ENCODE measurements around the gene ZNG1F.
"Not testable (repeated sequence)": the region's sequence is repeated elsewhere in the genome, so short reads cannot be mapped to it uniquely, and the experiment has no call there.

ZNG1F gene

DNA sequence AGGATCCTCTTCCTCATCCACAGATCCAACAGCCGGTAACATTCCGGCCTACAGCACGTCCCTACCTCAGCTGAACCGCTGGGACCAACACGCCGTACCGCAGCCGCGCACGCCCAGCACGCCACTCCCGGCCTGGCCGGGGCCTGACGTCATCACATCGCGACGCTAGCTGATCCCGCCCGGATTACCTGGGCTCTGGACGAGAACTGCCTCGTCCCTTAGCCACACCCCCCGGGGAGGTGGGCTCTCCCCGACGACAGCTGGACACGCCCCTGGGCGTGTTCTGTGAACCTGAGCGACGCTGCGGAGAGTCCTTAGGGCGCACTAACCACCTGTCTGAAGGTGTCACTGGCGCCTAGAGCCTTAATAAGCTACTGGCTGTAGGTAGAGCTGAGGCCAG, at the start of gene ZNG1F:
ZNG1F (minus strand) TSS at position 101 of the 400 bp plus-strand sequence; CDS start at position 42, 59 bp downstream.
- DNase-seq: not testable (repeated sequence)

DNA sequence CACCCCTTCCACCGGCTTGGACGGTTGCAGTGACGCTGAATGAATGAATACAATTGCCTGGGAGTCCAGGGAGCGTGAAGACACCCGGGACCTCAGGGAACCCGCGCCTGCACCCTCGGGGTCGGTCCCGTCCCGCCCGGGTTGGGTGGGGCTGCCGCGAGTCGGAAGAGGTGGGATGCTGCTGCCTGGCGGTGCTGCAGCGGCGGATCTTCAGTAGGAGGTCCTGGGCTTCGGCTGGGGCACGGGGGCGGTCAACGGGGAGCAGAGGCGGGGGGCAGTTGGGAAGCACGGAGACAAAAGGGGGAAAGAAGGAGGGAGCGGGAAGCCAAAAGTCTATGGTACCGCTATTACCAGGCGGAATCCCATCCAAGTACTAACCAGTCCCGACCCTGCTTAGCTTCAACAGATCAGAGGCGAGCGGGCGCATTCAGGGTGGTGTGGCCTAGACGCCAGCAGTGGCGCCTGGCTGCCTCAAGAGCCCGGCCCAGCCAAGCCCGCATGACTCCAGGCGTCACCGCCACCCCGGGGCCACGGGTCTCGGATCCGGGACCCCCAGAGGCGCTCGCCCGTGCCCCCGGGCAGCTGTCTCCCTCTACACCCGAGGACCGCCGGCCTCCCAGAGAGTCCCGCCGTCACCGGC, 48.1 kb upstream of the ZNG1F start:
- not testable (repeated sequence) for DNase-seq

DNA sequence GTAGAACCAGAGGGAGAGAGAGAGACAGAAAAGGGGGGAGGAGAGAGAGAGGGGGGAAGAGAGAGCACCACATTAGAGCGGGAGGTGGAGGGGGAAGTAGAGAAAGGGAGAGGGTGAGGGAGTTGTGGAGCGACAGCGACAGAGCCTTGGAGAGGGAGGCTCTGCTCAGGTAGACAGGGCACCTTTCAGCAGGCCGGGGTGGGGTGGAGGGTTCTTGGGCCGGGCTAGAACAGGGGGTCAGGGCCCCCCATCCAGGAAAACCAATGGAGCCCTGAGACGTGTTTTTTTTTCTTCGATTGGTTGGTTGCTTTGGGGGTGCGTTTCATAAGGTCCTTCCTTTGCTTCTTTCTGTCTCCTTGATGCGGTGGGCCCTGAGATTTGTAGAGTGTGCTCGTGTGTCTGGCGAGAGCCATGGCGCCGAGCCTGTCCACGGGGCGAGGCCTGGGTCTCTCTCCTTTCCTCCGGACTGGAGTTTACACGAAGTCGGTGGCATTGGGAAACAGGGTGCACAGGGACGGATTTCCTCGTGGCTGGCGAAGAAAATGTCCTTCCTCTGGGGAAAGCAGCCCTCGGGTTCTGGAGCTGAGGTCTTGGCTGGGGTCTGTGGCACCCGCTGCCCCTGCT, 47.5 kb upstream of the ZNG1F start:
- not testable (repeated sequence) for DNase-seq

DNA sequence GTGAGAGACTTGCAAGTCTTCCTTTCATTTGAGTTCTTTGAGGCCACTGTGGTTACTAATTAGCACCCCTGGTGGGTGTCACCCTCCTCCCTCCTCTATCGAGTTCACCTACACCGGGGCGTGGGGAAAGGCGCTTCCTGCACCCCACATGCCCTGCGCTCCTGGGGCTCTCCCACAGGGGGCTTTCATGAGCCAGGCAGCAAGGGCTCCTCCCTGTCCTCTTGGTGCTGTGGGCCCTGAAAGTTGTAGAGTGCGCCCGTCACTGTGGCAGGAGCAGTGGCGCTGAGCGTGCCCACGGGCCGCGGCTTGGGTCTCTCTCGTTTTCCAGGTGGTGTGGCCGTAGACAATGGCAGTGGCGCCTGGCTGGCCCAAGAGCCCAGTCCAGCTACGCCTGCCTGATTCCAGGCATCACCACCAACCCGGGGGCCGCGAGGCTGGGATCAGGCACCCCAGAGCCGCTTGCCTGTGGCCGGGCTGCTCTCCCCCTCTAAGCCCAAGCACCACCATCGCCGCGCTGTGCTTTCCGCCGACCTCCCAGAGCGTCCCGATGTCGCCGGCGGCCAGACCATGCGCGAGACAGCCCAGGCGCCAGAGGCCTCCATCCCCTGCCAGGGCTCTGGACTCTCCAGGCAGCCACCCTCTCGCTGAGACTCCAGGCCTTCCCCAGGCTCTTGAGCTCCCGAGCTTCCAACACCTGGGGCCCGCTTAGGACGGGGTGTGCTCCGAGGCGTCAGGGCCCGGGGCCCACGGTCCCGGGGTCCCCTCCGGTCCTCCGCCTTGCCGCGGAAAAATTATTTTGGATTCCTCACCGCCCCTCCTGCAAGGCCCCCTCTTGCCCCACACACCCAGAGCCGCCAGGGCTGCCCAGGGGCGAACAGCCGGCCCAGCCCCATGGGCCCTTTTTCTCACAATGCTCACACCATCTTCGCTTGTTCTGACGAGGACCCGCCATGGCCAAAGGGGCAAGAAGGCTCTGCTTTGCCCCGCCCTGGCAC, 46.0 kb upstream of the ZNG1F start:
- not testable (repeated sequence) for DNase-seq

DNA sequence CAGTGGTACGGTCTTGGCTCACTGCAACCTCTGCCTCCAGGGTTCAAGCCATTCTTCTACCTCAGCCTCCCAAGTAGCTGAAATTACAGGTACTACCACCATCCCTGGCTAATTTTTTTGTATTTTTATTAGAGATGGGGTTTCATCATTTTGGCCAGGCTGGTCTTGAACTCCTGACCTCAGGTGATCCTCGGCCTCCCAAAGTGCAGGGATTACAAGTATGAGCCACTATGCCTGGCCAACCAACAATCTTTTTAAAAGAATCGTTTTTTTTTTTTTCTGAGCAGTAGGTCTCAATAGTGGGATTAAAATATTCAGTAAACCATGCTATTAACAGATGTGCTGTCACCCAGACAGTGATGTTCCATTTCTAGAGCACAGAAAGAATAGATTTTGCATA, 45.1 kb upstream of the ZNG1F start:
- DNase-seq: not testable (repeated sequence)

DNA sequence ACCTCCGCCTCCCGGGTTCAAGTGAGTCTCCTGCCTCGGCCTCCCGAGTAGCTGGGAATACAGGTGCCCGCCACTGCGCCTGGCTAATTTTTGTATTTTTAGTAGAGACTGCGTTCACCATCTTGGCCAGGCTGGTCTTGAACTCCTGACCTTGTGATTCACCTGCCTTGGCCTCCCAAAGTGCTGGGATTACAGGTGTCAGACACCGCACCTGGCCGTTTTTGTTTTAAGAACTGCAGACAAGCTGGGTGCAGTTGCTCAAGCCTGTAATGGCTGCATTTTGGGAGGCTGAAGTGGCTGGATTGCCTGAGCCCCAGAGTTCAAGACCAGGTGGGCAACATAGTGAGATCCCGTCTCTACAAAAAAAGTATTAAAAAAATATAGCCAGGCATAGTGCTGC, 43.2 kb upstream of the ZNG1F start:
- DNase-seq: not testable (repeated sequence)

DNA sequence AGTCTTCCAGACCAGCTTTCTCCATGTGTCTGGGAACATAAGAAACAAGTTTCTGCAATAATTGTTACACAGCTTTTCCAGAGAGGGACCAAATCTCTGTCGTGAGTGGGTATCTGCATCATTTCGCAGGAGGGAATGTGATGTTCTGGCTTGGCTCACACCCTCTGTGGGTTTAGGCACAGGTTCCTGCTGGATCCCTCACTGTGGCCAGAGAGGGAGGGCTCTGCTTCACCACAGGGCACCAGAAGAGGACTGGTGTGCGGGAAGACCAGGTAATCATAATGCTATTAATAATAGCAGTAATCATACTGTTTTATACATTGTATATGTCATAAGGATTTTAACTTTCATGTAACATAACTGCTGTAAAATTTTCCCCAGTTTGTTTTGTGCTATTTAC, 41.3 kb upstream of the ZNG1F start:
- DNase-seq: not testable (repeated sequence)

DNA sequence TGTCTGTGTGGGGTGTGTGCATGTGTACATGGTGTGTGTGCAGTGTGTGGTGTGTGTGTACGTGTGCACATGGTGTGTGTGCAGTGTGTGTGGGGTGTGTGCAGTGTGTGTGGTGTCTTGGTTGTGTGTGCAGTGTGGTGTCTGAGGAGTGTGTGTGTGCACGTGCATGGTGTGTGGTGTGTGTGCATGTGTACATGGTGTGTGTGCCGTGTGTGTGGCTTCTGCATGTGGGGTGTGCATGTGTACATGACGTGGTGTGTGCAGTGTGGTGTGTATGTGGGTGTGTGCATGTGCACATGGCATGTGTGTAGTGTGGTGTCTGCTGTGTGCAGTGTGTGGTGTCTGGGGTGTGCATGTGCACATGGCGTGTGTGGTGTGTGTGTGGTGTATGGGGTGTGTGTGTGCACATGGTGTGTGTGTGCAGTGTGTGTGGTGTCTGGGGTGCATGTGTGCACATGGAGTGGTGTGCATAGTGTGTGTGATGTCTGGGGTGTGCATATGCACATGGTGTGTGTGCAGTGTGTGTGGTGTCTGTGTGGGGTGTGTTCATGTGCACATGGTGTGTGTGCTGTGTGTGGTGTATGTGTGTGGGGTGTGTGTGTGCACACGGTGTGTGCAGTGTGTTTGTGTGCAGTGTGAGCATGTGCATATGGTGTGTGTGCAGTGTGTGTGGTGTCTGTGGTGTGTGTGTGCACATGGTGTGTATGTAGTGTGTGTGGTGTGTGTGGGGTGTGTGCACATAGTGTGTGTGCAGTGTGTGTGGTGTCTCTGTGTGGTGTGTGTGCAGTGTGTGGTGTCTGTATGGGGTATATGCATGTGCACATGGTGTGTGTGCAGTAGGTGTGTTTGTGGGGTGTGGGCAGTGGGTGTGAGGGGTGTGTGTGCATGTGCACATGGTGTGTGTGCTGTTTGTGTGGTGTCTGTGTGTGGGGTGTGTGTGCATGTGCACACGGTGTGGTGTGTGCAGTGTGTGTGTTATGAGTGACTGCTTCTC, 40.6 kb upstream of the ZNG1F start:
- no peak for DNase-seq

DNA sequence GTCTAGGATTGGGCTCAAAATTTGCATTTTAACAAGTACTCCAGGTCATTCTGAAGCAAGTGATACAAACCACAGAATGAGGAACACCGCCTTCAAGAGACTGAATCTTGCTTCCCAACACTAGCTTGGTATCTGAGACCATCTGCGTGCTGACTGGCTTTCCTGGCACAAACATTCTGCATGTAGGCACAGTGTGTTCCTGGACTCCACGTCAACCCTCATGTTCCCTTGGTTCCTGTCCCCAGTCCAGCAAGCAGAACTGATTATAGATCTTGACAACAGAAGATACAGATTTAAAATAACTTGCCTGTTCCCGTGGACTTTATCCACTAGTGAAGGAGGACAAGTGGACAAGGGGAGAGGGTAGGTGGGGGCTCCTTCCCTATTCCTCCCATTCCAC, 30.7 kb upstream of the ZNG1F start:
- DNase-seq: not testable (repeated sequence)

DNA sequence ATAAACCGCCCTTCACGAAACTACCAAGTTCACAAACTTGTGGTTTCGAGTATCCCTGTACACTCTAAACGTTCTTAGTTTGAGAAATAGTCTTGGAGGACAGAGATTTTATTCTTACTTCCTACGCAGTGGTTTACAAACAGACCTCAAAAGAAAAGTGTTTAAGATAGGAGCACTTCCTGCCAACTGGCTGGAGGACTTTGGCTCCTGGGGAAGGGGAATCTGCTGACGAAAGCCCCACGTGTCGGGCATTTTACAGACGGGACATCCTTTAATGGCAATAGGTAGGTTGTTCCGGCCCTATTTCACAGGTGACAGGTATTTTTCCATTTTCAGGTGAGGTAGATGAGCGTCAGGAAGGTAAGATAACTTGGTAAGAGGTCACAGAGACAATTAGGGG, 678 bp downstream of the ZNG1F start:
- not testable (repeated sequence) for DNase-seq

DNA sequence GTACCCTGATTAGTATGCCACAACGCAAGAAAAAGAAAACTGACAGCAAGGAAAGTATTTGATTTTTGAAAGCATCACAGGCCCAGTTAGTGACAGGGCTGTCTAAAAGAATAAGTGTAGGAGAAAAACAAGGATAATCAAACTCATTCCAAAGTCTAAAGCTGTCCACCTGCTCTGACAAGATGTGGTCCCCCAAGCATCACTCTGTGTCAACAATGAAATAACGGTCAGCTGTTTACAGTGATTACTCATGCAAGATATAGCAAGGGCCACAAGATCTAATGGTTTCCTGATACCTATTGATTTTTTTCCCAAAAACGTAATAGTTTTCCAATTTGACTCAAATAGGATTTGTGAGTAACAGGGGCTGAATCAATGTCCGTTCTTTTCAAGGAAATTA, 14.1 kb downstream of the ZNG1F start:
- not testable (repeated sequence) for DNase-seq

DNA sequence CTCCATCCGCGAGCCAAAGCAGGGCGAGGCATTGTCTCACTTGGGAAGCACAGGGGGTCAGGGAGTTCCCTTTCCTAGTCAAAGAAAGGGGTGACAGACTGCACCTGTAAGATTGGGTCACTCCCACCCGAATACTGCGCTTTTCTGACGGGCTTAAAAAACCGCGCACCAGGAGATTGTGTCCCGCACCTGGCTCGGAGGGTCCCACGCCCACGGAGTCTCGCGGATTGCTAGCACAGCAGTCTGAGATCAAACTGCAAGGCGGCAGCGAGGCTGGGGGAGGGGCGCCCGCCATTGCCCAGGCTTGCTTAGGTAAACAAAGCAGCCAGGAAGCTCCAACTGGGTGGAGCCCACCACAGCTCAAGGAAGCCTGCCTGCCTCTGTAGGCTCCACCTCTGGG, 39.0 kb downstream of the ZNG1F start:
- not testable (repeated sequence) for DNase-seq

DNA sequence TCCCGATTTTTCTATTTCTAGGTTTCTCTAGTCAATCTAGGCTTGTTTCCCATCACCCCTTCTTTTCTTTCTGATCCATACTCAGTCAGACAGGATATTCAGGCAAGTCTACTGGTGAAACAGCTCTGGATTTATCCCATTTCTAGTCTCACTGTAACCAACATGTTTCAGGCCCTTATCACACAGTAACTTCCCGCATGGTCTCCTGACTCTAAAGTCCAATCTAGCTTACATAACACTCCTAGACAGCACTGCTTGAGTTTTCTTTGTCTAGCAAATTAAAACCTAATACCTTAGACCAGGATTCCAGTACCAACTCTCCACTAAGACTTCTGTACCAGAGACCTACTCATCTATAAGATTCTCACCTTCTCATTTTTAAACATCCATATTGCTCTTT, 47.2 kb downstream of the ZNG1F start:
- not testable (repeated sequence) for DNase-seq

DNA sequence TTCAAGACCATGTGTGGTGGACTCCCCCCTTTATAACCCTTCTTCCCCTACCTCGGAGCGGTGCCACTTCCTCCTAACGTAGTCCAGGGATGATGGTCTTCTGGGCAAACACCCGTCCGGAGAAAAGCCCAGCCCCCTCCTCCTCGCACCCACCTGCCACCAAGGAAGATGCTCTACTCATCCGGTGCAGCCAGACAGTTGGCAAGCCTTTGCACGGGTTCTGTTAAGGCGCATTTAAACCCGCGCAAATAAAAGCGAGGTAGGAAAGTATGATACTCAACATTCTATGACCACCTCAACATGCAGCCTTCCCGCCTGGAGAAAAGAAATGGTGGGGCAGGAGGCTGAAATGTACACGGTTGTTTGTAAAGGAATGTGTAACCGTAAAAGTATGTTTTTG, 60.5 kb downstream of the ZNG1F start, which contains the start of gene FOXD4L6:
FOXD4L6 (minus strand) TSS at position 101 of the 400 bp plus-strand sequence. CDS start 298 bp downstream, outside the sequence.
- DNase-seq: not testable (repeated sequence)

DNA sequence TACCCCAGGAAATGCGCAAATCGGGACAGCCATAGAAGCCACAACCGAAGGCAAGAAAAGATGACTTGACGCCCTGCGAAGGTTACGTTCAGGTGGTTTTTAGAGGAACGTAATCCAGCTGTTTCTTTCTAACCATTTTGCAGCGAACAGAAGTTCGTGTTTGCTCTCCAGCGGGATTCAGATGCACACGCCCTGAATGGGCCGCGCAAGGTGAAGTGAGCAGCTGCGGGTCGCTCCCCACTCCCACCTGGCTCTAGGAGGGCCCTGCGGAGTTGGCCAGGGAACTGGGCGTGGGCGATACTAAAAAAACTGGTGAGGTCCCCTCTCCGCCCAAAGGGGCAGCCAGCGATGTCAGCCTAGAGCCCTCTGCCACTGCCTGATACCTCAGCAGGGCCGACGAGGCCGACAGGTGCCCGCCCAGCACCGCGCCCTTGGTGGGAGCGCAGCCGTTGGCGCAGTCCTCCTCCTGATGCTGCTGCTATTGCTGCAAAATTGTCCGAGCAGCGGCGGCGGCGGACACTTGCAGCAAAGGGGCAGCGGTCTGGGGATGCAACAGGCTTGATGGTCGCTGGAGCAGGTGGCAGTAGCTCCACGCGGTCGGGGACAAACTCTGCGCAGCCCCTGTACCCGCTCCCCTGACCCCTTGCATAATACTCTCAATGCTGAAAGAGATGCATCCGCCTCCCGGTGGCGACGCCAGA, 62.2 kb downstream of the ZNG1F start:
- not testable (repeated sequence) for DNase-seq

DNA sequence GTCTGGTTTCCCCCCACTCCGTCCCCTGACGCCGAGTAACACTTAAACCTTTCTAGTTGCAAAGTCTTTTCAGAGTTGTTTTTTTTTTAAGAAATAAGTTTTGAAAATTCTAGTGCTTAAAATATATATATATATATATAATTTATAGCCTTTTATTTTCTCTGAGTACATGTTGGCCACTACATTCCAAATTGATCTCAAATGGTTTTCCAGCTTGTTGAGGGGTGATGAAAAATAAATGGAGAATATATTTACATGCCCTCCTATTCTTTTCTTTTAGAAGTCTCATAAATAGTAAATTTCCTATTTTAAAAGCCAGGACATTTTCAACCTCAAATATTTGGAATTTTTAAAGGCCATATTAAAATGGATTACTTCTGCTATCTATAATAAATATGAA, 63.2 kb downstream of the ZNG1F start:
- DNase-seq: not testable (repeated sequence)

DNA sequence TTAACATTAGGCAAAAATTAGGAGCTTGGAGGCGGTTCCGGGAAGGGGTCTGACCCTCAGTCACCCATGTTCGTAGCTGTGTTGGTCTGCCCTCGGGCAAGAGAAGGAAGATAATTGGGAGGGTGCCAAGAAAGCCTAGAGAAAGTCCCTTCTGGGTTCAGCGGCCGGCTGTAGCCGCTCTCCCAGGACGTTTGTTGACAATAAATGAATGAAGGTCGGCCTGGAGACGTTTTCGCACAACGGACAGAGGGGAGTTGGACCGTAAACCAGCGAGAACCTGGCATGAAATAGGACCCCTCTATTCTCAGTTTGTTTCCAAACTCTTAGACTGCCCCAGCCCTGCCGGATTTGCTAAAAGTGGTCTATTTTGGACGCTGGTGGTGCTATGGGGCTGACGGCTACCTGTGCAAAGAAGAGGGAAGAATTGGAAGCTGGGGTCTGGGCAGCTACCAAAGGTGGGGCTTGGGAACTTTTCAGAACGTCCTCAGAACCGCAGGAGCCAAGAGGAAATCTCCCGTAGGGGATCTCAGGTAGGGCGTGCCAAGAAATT, 63.9 kb downstream of the ZNG1F start:
- DNase-seq: not testable (repeated sequence)

DNA sequence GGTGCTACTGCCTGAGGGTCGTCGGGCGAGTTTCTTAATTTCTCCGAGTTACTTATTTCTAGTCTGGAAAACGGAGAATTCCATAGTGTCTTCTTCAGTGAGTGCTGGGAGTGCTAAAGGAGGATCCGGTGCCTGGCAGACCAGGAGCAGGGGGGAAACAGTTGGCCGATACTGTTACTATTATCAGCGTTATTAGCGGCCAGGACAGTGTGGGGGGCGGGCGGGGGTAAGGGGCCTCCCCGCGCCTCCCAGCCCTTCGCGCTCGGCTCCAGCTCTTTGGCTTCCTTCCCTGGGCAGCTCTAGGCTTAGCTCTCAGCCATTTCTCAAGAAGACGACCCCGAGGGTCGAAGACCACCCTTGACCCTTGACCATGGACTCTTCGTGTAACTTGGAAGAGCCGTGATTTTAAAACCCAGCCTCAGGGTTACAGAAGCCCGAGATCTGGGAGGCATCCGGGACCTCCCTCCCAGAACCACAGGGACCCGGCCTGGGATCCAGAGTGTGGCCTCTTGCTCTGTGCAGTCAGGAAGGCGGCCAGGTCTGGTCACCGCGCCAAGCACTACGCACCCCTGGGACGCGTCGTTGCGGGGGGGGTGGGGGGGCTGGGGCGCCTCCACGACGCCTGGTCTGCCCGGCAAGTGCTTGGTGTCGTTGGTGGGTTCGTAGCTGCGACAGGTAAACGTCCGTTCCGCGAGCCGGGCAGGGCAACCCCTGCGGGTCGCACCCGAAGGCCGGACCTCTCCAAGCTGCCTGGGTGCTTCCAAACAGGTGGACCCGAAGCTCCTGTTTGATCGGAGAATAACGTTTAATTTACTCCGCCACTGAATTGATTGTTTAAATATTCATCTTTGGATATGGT, 64.6 kb downstream of the ZNG1F start:
- DNase-seq: not testable (repeated sequence)

DNA sequence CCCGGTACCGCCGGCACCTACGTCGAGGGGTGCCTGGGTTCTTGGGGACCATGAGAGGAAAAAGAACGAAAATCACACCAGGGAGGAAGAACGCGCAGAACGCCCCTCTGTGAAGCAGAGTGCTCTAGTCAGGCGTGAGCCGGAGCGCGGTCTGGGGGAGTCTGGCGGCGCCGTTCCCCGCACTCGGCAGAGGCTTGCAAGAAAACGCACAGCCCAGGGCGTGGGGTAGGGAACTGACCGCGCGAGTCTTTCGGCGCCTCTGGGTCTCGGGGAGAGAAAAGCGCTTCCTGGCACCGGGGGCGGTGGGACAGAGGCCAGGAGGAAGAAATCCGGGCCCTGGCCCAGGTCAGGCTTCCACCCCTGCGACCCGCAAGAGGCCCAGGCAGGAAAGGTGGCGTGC, 65.3 kb downstream of the ZNG1F start:
- not testable (repeated sequence) for DNase-seq

DNA sequence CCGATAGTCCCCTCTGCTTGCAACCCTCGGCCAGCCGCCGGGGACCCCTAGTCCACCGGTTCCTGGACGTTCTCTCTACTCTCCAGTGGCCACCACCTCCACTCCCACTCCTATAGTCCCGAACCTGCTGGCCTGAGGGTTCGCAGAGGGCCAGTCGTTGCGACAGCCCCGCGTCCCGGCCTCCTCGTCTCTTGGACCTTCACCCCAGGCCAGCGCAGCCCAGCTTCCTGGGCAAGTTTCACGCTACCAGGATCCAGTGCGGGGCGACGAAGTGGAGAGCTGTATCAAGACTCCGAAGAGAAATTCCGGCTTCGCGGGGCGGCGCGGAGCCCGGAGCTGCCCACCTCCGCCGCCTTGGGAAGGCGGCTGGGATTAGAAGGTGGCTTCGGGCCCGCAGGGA, 65.7 kb downstream of the ZNG1F start:
- not testable (repeated sequence) for DNase-seq

Measured in DMS53 (cell line).